PC-3 (cell line): ENCODE measurements around the gene TCEA2. TPM values are rescaled to one million over a fixed set of nuclear protein-coding genes. Genes with fewer than 3 reads are reported as not detected.

Experiments used
- ATAC-seq: fragments of 200-7000 bp; cut with Tn5 transposase; 2 replicates; pipeline ENCODE4 v1.9.1; 2020; ENCODE audit warnings: mild to moderate bottlenecking, moderate library complexity
- BruUV-seq: library from RNA; stranded (reverse); fragments of 400-500 nt; replicated peaks from 2 replicates; lab custom pipeline; 2021; lab: Mats Ljungman, UMichigan
- CTCF ChIA-PET: fragments of 300-600 bp; sonication (Branson Sonifier 250); formaldehyde crosslinking; loops from one replicate; lab custom pipeline; 2022; ENCODE audit warnings: antibody characterized with exemption; lab: Charles Lee
- POLR2A ChIA-PET: fragments of 300-600 bp; sonication (Branson Sonifier 250); formaldehyde crosslinking; loops from one replicate; lab custom pipeline; 2022; ENCODE audit warnings: antibody characterized with exemption; ENCODE audit not compliant: unreplicated experiment; lab: Charles Lee
- DNase-seq: peaks from one replicate; pipeline ENCODE4 v3.0.0-alpha.2; 2015
- H2AFZ ChIP-seq: fragments of 300-600 bp; sonication (generic); 2 replicates; pipeline ENCODE4 v1.6.0; 2016; ENCODE audit warnings: antibody characterized with exemption, low read length
- H3F3A ChIP-seq: fragments of 300-600 bp; sonication (generic); one replicate; pipeline ENCODE4 v1.6.0; 2017; ENCODE audit warnings: antibody characterized with exemption, low read length, control low read depth, mild to moderate bottlenecking; ENCODE audit not compliant: unreplicated experiment
- H3K27ac ChIP-seq: fragments of 300-600 bp; sonication (generic); 2 replicates; pipeline ENCODE4 v1.5.1; 2016; ENCODE audit warnings: mild to moderate bottlenecking, low read length
- H3K27me3 ChIP-seq: fragments of 300-600 bp; sonication (generic); 2 replicates; pipeline ENCODE4 v1.6.1; 2016; ENCODE audit warnings: low read length, mixed read lengths
- H3K36me3 ChIP-seq: fragments of 300-600 bp; sonication (generic); 2 replicates; pipeline ENCODE4 v1.6.1; 2016; ENCODE audit warnings: low read depth, mixed run types, low read length, mixed read lengths
- H3K4me1 ChIP-seq: fragments of 300-600 bp; sonication (generic); 2 replicates; pipeline ENCODE4 v1.5.1; 2016; ENCODE audit warnings: low read length; ENCODE audit not compliant: insufficient read depth
- H3K4me2 ChIP-seq: fragments of 300-600 bp; sonication (generic); 2 replicates; pipeline ENCODE4 v1.6.0; 2016; ENCODE audit warnings: low read length
- H3K4me3 ChIP-seq: fragments of 300-600 bp; sonication (generic); 2 replicates; pipeline ENCODE4 v1.5.1; 2016; ENCODE audit warnings: mild to moderate bottlenecking, low read length, mixed read lengths
- H3K79me2 ChIP-seq: fragments of 300-600 bp; sonication (generic); 2 replicates; pipeline ENCODE4 v1.6.1; 2017; ENCODE audit warnings: low read length, mixed read lengths
- H3K9ac ChIP-seq: fragments of 300-600 bp; sonication (generic); 2 replicates; pipeline ENCODE4 v1.6.0; 2016; ENCODE audit warnings: mild to moderate bottlenecking, low read length
- H3K9me2 ChIP-seq: fragments of 300-600 bp; sonication (generic); replicated peaks from 2 replicates; pipeline ENCODE4 v1.6.1; 2016; ENCODE audit warnings: mixed run types, low read length, mixed read lengths
- H3K9me3 ChIP-seq: fragments of 300-600 bp; sonication (generic); 2 replicates; pipeline ENCODE4 v1.6.1; 2016; ENCODE audit warnings: low read length, mixed read lengths
- H4K20me1 ChIP-seq: fragments of 300-600 bp; sonication (generic); 2 replicates; pipeline ENCODE4 v1.6.1; 2016; ENCODE audit warnings: low read length, mixed read lengths
- EZH2 ChIP-seq: fragments of 300-600 bp; sonication (generic); IDR thresholded peaks from one replicate; pipeline ENCODE4 v1.6.1; 2017; ENCODE audit warnings: antibody characterized with exemption, mild to moderate bottlenecking, low read length; ENCODE audit not compliant: unreplicated experiment
- EZH2phosphoT487 ChIP-seq: fragments of 300-600 bp; sonication (generic); IDR thresholded peaks from 2 replicates; pipeline ENCODE4 v1.6.1; 2018; ENCODE audit warnings: mild to moderate bottlenecking, antibody characterized with exemption, low read length, borderline replicate concordance
- intact Hi-C: fragments of 100-400 bp; cut with micrococcal nuclease; formaldehyde crosslinking; loops from 2 replicates; pipeline ENCODE4 v1.9.0; 2023
- total RNA-seq: library from RNA; depleted of rRNA; stranded (reverse); fragments of >200 nt; gene quantifications from 2 replicates; pipeline ENCODE4 v1.2.3, GENCODE V29; 2014
- TF ChIP-seq, protein P1 (sequence below): fragments of 300-600 bp; sonication (generic); conservative IDR thresholded peaks from 2 replicates; pipeline ENCODE4 v1.5.1; 2017; ENCODE audit warnings: antibody characterized with exemption, low read depth, mild to moderate bottlenecking, low read length

TCEA2 gene
- total RNA-seq, 1 experiment from 2014 or later: 19.1 TPM

DNA sequence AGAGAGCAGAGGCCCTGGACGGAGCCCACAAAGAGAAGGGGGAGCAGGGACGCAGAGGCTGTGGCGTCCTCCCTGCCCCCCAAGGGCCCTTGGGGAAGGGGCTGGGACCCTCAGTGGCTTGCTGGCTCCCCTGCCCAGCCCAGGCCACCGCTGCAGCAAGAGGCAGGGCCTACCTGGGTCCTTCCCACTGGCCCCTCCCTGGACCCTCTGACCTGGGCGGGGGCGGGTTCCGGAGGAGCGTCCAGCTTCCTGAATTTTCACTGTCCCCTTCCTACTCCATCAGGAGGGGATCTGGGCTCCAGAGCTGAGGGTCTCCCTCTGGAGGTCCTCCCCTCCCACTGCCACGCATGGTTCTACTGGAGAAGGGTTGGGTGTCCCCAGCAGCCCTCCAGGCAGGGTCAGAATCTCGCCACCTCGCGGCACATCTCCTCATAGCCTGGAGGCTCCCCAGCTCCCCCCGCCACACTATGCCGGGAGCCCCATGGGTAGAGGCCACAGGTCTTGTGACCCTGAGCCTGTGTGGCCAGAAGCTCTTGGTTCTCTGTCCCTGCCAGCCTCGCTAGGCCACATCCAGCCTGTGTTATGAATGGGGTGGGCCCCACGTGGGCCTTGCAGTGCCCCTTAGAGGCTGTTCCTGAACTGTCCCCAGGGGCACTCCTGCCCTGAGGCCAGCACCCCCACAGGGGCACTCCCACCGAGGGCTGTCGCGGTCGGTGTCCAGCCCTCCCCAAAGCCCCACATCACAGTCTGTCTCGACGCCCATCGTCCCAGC is 12.6 kb upstream of the TCEA2 start:
- ATAC-seq (no peak), DNase-seq (no peak)
- Histone ChIP-seq H3K9me3 (no peaks in the 10 kb centered on the region), H3K4me1 (peaks cover 7% of the 10 kb centered on the region), H3K27ac (no peak overlapping the region), H3K79me2 (no peaks in the 10 kb centered on the region), H3K4me3 (no peak overlapping the region), H4K20me1 (no peaks in the 10 kb centered on the region), H3K36me3 (no peaks in the 10 kb centered on the region), H3F3A (no peaks in the 10 kb centered on the region), H3K4me2 (no peak overlapping the region), H3K9me2 (no peaks in the 10 kb centered on the region), H2AFZ (no peak overlapping the region), H3K27me3 (no peaks in the 10 kb centered on the region), H3K9ac (no peak overlapping the region)
- TF ChIP-seq EZH2phosphoT487 (no peak), EZH2 (no peak)
- TF ChIP-seq, protein P1, sequence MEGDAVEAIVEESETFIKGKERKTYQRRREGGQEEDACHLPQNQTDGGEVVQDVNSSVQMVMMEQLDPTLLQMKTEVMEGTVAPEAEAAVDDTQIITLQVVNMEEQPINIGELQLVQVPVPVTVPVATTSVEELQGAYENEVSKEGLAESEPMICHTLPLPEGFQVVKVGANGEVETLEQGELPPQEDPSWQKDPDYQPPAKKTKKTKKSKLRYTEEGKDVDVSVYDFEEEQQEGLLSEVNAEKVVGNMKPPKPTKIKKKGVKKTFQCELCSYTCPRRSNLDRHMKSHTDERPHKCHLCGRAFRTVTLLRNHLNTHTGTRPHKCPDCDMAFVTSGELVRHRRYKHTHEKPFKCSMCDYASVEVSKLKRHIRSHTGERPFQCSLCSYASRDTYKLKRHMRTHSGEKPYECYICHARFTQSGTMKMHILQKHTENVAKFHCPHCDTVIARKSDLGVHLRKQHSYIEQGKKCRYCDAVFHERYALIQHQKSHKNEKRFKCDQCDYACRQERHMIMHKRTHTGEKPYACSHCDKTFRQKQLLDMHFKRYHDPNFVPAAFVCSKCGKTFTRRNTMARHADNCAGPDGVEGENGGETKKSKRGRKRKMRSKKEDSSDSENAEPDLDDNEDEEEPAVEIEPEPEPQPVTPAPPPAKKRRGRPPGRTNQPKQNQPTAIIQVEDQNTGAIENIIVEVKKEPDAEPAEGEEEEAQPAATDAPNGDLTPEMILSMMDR: no peak
- intact Hi-C loops: no loop called here
- ChIA-PET CTCF (interaction anchor here (0.5 kb wide), 1 partner anchor 12 kb away, joined by 5 read pairs; the partner anchor contains the start of gene TCEA2), POLR2A (no interaction called here)
- no TSS peak for BruUV-seq

DNA sequence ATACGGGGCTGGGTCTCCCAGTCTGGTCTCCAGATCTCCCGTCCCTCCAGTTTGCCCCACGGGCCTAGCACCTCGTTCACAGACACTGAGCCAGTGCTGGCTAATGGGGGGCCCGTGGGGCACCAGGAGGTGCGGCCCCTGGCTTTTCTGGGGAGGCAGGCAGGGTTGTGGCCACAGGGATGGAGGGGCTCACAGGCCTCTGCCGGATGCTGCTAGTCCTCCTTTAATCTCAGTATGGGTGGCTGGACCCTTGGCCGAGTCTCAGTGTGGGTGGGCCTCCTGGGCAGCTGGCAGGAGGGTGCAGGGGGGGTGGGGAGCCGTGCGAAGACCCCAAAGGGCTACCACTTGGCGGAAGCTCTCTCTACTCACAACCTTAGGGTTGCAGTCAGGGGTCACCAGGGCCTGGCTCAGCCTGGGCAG is 12.0 kb upstream of the TCEA2 start:
- POLR2A ChIA-PET: no interaction called here
- Histone ChIP-seq H3K9ac (no peak overlapping the region), H3K9me2 (no peaks in the 10 kb centered on the region)

More for the DNA sequence above, 12.0 kb upstream of the TCEA2 start:
- ATAC-seq (no peak), DNase-seq (no peak)
- no TSS peak for BruUV-seq
- no peak overlapping the region for H3K4me3 ChIP-seq
- H3K79me2 ChIP-seq: no peaks in the 10 kb centered on the region
- CTCF ChIA-PET: interaction anchor here (0.5 kb wide), 1 partner anchor 12 kb away, joined by 5 read pairs; the partner anchor contains the start of gene TCEA2
- H3K27me3 ChIP-seq: no peaks in the 10 kb centered on the region
- H3K27ac ChIP-seq: no peak overlapping the region
- H4K20me1 ChIP-seq: no peaks in the 10 kb centered on the region
- H3F3A ChIP-seq: no peaks in the 10 kb centered on the region
- H3K9me3 ChIP-seq: no peaks in the 10 kb centered on the region
- H3K4me1 ChIP-seq: 0 out of 2 replicates have a peak, but pooled peaks cover 3% of the 10 kb centered on the region
- no peak overlapping the region for H2AFZ ChIP-seq
- no peaks in the 10 kb centered on the region for H3K36me3 ChIP-seq
- no peak overlapping the region for H3K4me2 ChIP-seq
- TF ChIP-seq EZH2phosphoT487 (no peak), EZH2 (no peak)
- TF ChIP-seq, protein P1: no peak
- intact Hi-C loops: no loop called here
